SIG-M5 (cell line): ENCODE data around the gene CALU.

Source experiments
- DNase-seq: peaks from one replicate; lab custom pipeline; 2025; lab: John Stamatoyannopoulos, UW

Gene CALU

DNA sequence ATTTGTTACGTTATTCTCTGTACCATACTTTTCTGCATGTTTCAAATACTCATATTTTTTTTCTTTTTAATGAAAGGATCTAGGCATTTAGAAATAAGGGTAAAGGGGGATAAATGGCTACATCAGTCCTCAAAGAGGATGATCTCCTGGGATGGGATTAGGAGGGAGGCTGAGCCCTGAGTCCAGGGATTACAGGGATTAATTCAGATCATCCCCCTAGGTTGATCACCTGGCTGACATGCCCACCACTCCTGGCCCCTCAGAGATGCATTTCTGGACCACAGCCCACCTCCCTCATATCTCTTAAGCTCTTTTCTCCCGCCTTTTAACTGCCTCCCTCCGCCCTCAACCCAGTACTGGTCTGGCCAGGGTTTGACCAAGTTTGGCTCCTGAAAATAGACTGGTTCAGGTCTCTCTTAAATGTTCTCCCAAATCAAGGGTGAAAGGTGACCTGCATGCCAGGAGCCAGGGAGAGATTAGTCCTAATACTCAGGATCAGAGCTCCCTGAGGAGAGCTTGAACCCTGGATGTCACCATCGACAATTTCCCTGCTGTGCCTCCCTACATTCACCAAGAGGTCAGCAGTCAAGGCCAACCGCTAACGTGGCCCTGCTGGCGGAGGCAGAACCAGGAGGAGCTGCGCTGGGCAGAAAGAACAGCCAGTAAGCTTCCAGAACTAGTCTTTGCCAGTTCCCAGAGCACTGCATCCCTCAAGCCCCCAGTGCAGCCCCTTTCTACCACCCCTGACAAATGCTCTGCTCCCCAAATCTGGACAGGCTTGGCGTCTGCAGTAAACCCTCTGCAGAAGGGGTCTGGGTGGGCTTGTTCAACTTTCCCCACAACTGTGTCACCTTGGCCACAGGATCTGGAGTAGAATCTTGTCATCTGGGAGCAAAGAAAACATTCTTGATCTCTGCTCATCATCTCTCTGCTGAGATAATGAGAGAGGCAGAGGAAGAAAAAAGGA is 49.6 kb downstream of the CALU start:
- no peak for DNase-seq

DNA sequence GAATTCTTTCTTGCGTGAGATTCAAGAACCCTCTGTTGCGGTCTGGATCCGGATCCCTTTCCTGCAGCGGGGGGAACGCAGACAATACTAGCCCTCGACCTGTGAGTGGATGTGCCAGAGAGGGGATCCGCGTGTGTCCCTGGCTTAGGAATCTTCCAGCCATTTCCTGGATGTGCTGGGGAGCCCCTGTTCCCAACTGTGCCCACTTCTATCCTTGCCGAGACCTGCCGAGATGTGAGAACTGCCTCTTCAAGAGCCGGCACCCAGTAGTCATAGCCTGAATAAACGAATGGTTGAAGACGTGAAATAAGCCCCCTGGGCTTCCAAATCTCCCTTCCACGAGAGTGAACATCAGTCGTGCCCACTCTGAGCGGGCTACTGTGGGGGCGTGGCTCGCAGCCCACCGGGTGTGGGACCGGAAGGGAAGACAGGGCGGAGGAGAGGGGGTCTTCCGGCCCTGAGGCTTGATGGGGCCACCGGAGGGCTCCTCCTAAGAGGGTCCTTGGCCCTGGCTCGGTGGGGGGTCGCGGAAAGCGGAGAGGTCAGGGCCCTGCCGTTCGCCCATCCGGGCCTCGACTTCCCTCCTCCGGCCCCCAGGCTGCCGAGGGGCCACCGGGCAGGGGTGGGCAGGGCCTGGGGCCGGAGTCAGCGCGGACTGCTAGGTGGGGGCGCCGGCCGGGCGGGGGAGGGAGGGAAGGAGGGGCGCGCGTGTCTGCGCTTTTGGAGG is 51.3 kb downstream of the CALU start:
- DNase-seq = no peak

- no peak for DNase-seq
These were observed 52.2 kb downstream of the CALU start, which contains the start of gene CCDC136 for GRCh38 chr7:128791121-128791971. CCDC136 (plus strand) TSS chr7:128791968; CDS start chr7:128792412, 444 bp downstream.

GRCh38 chr7:128791972-128792327 is 52.8 kb downstream of the CALU start:
- DNase-seq = no peak

GRCh38 chr7:128792471-128793180 is 53.5 kb downstream of the CALU start:
- DNase-seq = no peak

GRCh38 chr7:128793181-128793547 is 54.0 kb downstream of the CALU start:
- no peak for DNase-seq

DNA sequence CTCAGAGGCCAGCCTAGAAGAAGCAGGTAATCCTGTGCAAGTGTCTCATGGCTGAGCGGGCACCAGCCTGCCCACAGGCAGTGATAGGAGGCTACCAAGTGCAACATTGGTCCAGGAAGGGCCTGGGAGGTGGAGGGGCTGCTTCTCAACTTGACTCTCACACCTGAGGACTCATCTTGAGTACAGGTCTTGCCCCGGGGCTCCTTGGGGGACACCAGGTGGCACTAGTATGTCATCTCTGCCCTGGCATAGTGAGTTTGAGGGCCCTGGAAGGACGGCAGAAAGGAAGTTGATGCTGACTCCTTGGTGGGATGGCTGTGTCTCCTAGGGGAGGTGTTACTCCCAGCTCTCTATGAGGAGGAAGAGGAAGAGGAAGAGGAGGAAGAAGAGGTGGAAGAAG is 54.9 kb downstream of the CALU start:
- no peak for DNase-seq

DNA sequence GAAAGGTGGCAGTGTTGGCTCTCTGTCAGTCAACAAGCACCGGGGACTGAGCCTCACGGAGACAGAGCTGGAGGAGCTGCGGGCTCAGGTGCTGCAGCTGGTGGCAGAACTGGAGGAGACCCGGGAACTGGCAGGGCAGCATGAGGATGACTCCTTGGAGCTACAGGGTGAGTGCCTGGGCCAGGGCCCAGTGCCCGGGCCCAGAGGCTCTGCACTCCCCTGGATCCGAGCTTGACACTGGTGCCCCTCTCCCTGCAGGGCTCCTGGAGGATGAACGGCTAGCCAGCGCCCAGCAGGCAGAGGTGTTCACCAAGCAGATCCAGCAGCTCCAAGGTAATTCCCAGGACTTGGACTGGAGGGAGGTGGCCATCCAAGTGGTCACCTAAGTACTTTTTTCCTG is 55.3 kb downstream of the CALU start:
- no peak for DNase-seq

GRCh38 chr7:128795129-128795528 is 56.0 kb downstream of the CALU start:
- DNase-seq = no peak

GRCh38 chr7:128796327-128796726 is 57.2 kb downstream of the CALU start:
- DNase-seq = no peak

DNA sequence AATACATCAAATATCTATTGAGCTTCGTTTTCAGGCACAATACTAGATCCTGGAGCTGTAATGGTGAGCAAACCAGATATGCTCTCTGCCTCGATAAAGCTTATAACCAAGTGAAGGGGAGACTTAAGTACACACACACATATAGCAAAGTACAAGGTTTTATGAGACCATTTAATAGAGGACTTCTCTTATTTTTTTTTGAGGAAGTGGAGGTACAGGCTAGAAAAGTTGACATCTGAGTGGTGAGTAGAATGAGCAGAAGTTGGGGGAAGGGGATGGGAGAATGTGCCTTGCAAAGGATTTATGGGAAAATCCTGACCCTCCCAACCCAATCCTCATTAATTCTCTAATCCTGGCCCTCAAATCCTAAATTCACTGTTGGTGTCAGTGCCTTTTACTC is 60.3 kb downstream of the CALU start:
- peak; percentile 14 for DNase-seq

- no peak for DNase-seq
These were observed 61.4 kb downstream of the CALU start for GRCh38 chr7:128800567-128800966.

GRCh38 chr7:128801003-128801402 is 61.8 kb downstream of the CALU start:
- DNase-seq = no peak

DNA sequence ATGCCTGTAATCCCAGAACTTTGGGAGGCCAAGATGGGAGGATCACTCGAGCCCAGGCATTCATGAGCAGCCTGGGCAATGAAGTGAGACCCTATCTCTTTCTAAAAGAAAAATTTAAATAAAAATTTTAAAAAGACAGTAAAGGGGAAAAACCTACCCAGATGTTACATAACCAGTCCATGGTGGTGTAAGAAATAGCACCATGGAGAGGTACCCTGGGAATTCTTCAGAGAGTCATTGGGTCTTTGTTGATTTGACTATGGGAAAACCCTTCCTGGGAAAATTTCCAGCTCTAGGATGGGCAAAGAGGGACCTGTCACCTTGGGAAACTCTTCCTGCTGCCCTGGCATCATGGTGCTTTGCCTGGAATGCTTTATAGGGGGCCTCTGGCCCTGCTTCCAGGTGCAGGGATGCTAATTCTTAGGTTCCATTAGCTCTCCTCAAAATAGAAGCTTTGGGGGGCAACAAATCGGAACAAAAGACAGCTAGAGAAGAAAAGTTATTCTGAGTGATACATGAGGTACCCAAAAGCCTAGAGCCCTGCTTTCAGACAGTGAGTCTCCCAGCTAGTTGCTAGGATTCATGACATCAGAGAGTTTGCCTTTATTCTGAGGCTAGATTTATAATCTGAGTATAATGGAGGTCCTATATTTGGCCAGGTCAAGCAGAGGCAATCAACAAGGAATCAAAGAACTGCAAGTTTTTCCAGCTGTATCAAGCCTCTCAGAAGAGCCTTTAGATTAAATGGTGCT is 62.7 kb downstream of the CALU start:
- DNase-seq = no peak

DNA sequence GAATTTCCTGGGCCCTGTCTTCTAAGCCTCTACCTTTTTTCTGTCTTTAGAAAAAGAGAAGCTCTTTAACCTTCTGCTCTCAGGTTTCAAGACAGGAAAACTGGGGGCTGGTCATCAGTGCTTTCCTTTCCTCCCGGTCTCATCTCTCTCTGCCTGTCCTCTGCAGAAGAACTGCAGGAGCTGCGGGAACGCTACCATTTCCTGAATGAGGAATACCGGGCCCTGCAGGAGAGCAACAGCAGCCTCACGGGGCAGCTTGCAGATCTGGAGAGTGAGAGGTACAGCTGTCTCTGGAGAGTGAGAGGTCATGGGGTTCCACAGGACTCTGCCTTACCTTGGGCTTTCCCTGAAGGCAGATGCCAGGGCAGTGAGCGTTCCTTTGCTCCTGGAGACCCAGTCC is 65.3 kb downstream of the CALU start:
- no peak for DNase-seq

DNA sequence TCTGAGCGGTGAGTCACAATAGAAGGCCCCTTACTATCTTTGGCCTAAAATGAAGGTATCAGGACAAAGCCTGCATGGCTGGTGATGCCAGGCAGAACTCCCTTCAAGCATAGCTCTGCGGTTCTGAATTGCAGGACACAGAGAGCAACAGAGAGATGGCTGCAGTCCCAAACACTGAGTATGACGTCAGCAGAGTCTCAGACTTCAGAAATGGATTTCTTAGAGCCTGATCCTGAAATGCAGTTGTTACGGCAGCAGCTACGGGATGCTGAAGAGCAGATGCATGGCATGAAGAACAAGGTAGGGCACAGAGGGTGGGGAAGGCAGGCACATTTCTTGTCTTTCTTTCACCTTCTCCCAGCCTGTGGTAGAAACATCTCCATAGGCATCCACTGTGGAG is 66.1 kb downstream of the CALU start:
- no peak for DNase-seq

- DNase-seq = no peak
These were observed 68.0 kb downstream of the CALU start for GRCh38 chr7:128807191-128807590.

DNA sequence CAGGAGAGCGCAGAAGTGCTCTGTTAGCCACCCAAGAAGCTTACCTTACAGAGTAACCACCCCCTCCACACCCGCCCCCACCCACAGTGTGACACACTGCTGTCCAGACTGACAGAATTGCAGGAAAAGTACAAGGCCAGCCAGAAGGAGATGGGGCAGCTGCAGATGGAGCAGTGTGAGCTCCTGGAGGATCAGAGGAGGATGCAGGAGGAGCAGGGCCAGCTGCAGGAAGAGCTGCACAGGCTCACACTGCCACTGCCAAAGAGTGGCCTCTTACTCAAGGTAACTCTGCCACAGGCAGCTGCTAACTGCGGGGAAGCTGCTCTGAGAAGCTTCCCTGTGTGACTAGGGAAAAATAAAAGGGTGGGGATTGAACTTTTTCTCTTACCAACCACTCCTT is 70.2 kb downstream of the CALU start:
- no peak for DNase-seq

DNA sequence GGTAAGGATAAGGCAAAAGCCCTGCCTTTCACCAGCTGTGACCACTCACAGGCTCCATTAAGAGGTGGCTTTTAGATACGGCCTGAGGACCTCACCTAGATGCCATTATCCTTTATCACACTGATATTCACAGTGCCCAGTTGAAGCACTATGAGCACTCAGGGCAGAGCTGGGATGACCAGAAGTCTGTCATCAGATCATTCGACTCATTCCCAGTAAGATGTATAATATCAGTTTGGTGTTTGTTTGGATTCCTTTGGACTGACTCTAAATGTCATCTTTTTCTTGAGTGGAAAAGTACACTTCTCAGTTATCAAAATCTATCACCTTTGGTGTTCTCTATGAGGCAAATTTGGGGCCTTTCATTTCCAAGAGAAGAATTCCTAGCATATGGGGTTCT is 71.3 kb downstream of the CALU start:
- no peak for DNase-seq

- DNase-seq = no peak
These were observed 71.8 kb downstream of the CALU start for GRCh38 chr7:128810997-128811396.
